CD4-positive, alpha-beta T cell treated with Interleukin-10 for 1 hour (primary cell): ENCODE data around the gene ZNF385B.

ENCODE experiments used
- DNase-seq: peaks from one replicate; pipeline ENCODE4 v3.0.0-alpha.2; 2020

The ZNF385B gene

GRCh38 chr2:179428649-179429048 lies 432.8 kb downstream of the ZNF385B start:
- DNase-seq: no peak

GRCh38 chr2:179427065-179427464 lies 434.3 kb downstream of the ZNF385B start:
- no peak for DNase-seq

GRCh38 chr2:179424571-179424970 lies 436.8 kb downstream of the ZNF385B start:
- no peak for DNase-seq

- DNase-seq: peak; percentile 21
These were observed 439.3 kb downstream of the ZNF385B start for GRCh38 chr2:179422037-179422643.

- DNase-seq: no peak
These were observed 443.9 kb downstream of the ZNF385B start for GRCh38 chr2:179417436-179417949.

- no peak for DNase-seq
These were observed 449.3 kb downstream of the ZNF385B start for GRCh38 chr2:179412112-179412511.

GRCh38 chr2:179410552-179411356 lies 450.7 kb downstream of the ZNF385B start:
- peak; percentile 30 for DNase-seq

- no peak for DNase-seq
These were observed 457.8 kb downstream of the ZNF385B start for GRCh38 chr2:179403624-179404023.

- no peak for DNase-seq
These were observed 467.9 kb downstream of the ZNF385B start for GRCh38 chr2:179393481-179393880.
